Mesendoderm (in vitro differentiated cells): ENCODE results near the gene SDHA.
"Not testable (repeated sequence)": the region's sequence is repeated elsewhere in the genome, so short reads cannot be mapped to it uniquely, and the experiment has no call there.

Experiments
- DNase-seq: peaks from one replicate; pipeline ENCODE4 v3.0.0; 2013
- H2AK5ac ChIP-seq: 2 replicates; pipeline ENCODE4 v1.6.1; 2013; ENCODE audit warnings: low read length, inconsistent platforms
- H2BK120ac ChIP-seq: 2 replicates; pipeline ENCODE4 v1.6.1; 2013; ENCODE audit warnings: low read depth, mild to moderate bottlenecking, low read length, moderate library complexity, mixed read lengths
- H2BK15ac ChIP-seq: replicated peaks from 2 replicates; pipeline ENCODE4 v1.6.1; 2013; ENCODE audit warnings: low read depth, mild to moderate bottlenecking, moderate library complexity
- H2BK5ac ChIP-seq: 2 replicates; pipeline ENCODE4 v1.6.1; 2013; ENCODE audit warnings: low read length, inconsistent platforms
- H3K18ac ChIP-seq: 2 replicates; pipeline ENCODE4 v1.6.1; 2013; ENCODE audit warnings: mild to moderate bottlenecking, low read length, mixed read lengths
- H3K23ac ChIP-seq: one replicate; pipeline ENCODE4 v1.6.1; 2013; ENCODE audit warnings: low read length
- H3K27ac ChIP-seq: 2 replicates; pipeline ENCODE4 v1.5.1; 2013; ENCODE audit warnings: low read depth, mild to moderate bottlenecking, inconsistent platforms, low read length, moderate library complexity
- H3K27me3 ChIP-seq: 2 replicates; pipeline ENCODE4 v1.6.1; 2013; ENCODE audit warnings: low read length, control low read depth, mild to moderate bottlenecking, inconsistent platforms; ENCODE audit not compliant: insufficient read depth, poor library complexity
- H3K36me3 ChIP-seq: 2 replicates; pipeline ENCODE4 v1.6.1; 2013; ENCODE audit warnings: low read length, inconsistent platforms; ENCODE audit not compliant: control insufficient read depth, insufficient read depth
- H3K4ac ChIP-seq: one replicate; pipeline ENCODE4 v1.6.1; 2013; ENCODE audit warnings: low read depth, mild to moderate bottlenecking, low read length, moderate library complexity
- H3K4me1 ChIP-seq: 2 replicates; pipeline ENCODE4 v1.6.1; 2013; ENCODE audit warnings: low read depth, low read length, inconsistent platforms; ENCODE audit not compliant: control insufficient read depth
- H3K4me2 ChIP-seq: 2 replicates; pipeline ENCODE4 v1.6.1; 2013; ENCODE audit warnings: low read length
- H3K4me3 ChIP-seq: 2 replicates; pipeline ENCODE4 v1.5.1; 2013; ENCODE audit warnings: mild to moderate bottlenecking, low read length
- H3K56ac ChIP-seq: one replicate; pipeline ENCODE4 v1.6.1; 2013; ENCODE audit warnings: low read length
- H3K79me1 ChIP-seq: 2 replicates; pipeline ENCODE4 v1.6.1; 2013; ENCODE audit warnings: low read length, inconsistent platforms
- H3K79me2 ChIP-seq: 2 replicates; pipeline ENCODE4 v1.6.1; 2013; ENCODE audit warnings: mild to moderate bottlenecking, low read length; ENCODE audit not compliant: control insufficient read depth, insufficient read depth
- H3K9ac ChIP-seq: 2 replicates; pipeline ENCODE4 v1.6.1; 2013; ENCODE audit warnings: low read length, inconsistent platforms
- H4K5ac ChIP-seq: one replicate; pipeline ENCODE4 v1.6.1; 2013; ENCODE audit warnings: low read length
- H4K8ac ChIP-seq: one replicate; pipeline ENCODE4 v1.6.1; 2013; ENCODE audit warnings: low read depth, mild to moderate bottlenecking, control low read depth, low read length, moderate library complexity
- WGBS: extraction: QIAGEN DNeasy Blood & Tissue Kit; methylation state at CpG from one replicate; pipeline ENCODE4 v1.1.7; 2013; ENCODE audit warnings: low lambda C conversion rate, missing lambda C conversion rate; ENCODE audit not compliant: insufficient coverage; ENCODE audit errors: extremely low coverage; 5-methylcytosine and 5-hydroxymethylcytosine counted together

SDHA gene

GRCh38 chr5:243683-244367 lies 25.7 kb downstream of the SDHA start:
- H3K79me1 ChIP-seq, H3K9ac ChIP-seq, H3K4me3 ChIP-seq, H4K5ac ChIP-seq, H2BK120ac ChIP-seq, H3K56ac ChIP-seq, H3K18ac ChIP-seq, H3K36me3 ChIP-seq, H4K8ac ChIP-seq, H3K4ac ChIP-seq, DNase-seq, H3K4me2 ChIP-seq, H3K27ac ChIP-seq, H2BK5ac ChIP-seq, H3K4me1 ChIP-seq, H3K79me2 ChIP-seq, H2AK5ac ChIP-seq, H3K23ac ChIP-seq, H3K27me3 ChIP-seq, H2BK15ac ChIP-seq: not testable (repeated sequence)
- no CpG with 5 or more reads among the region's 12 CpGs for WGBS

GRCh38 chr5:245717-246116 lies 27.6 kb downstream of the SDHA start:
- H2BK15ac ChIP-seq, H2AK5ac ChIP-seq, H3K18ac ChIP-seq, H4K8ac ChIP-seq, H3K4me1 ChIP-seq, H3K9ac ChIP-seq, H3K23ac ChIP-seq, H3K36me3 ChIP-seq, H2BK5ac ChIP-seq, H3K79me2 ChIP-seq, H3K27me3 ChIP-seq, H3K4me3 ChIP-seq, H2BK120ac ChIP-seq, H3K79me1 ChIP-seq, H3K56ac ChIP-seq, H3K27ac ChIP-seq, H3K4ac ChIP-seq, H4K5ac ChIP-seq, H3K4me2 ChIP-seq, DNase-seq: not testable (repeated sequence)
- no CpG with 5 or more reads among the region's 5 CpGs for WGBS

- not testable (repeated sequence) for H4K8ac ChIP-seq, H3K9ac ChIP-seq, H3K27ac ChIP-seq, H3K79me2 ChIP-seq, H2BK120ac ChIP-seq, H3K23ac ChIP-seq, H3K56ac ChIP-seq, H3K4me1 ChIP-seq, H3K79me1 ChIP-seq, H3K36me3 ChIP-seq, H3K4me3 ChIP-seq, H3K18ac ChIP-seq, H3K4ac ChIP-seq, DNase-seq, H2BK15ac ChIP-seq, H2BK5ac ChIP-seq, H4K5ac ChIP-seq, H3K4me2 ChIP-seq, H3K27me3 ChIP-seq, H2AK5ac ChIP-seq
- WGBS: no CpG with 5 or more reads among the region's 9 CpGs
Measured at GRCh38 chr5:250396-250795, 32.3 kb downstream of the SDHA start.

GRCh38 chr5:251016-251415 lies 32.9 kb downstream of the SDHA start:
- H2BK120ac ChIP-seq, H3K4ac ChIP-seq, H3K36me3 ChIP-seq, H3K27me3 ChIP-seq, H3K9ac ChIP-seq, H3K79me1 ChIP-seq, H3K4me2 ChIP-seq, H3K79me2 ChIP-seq, H4K8ac ChIP-seq, H3K4me3 ChIP-seq, H3K56ac ChIP-seq, H2BK15ac ChIP-seq, H2BK5ac ChIP-seq, H3K4me1 ChIP-seq, H3K27ac ChIP-seq, H3K23ac ChIP-seq, H4K5ac ChIP-seq, H2AK5ac ChIP-seq, H3K18ac ChIP-seq, DNase-seq: not testable (repeated sequence)
- WGBS: no CpG with 5 or more reads among the region's 12 CpGs

- DNase-seq, H2BK15ac ChIP-seq, H3K56ac ChIP-seq, H3K4me1 ChIP-seq, H2BK120ac ChIP-seq, H3K23ac ChIP-seq, H3K27me3 ChIP-seq, H4K8ac ChIP-seq, H3K4me3 ChIP-seq, H3K79me1 ChIP-seq, H3K79me2 ChIP-seq, H2BK5ac ChIP-seq, H2AK5ac ChIP-seq, H3K36me3 ChIP-seq, H3K18ac ChIP-seq, H4K5ac ChIP-seq, H3K27ac ChIP-seq, H3K9ac ChIP-seq, H3K4ac ChIP-seq, H3K4me2 ChIP-seq: not testable (repeated sequence)
- no CpG with 5 or more reads among the region's 8 CpGs for WGBS
Measured at GRCh38 chr5:251538-251937, 33.4 kb downstream of the SDHA start.

GRCh38 chr5:251975-252374 lies 33.9 kb downstream of the SDHA start:
- not testable (repeated sequence) for H3K4me2 ChIP-seq, H3K9ac ChIP-seq, H3K27ac ChIP-seq, H4K5ac ChIP-seq, H3K4me1 ChIP-seq, H3K23ac ChIP-seq, H2BK120ac ChIP-seq, DNase-seq, H2BK15ac ChIP-seq, H3K4ac ChIP-seq, H3K4me3 ChIP-seq, H2BK5ac ChIP-seq, H3K56ac ChIP-seq, H3K36me3 ChIP-seq, H3K79me1 ChIP-seq, H3K18ac ChIP-seq, H4K8ac ChIP-seq, H3K79me2 ChIP-seq, H3K27me3 ChIP-seq, H2AK5ac ChIP-seq
- WGBS: no CpG with 5 or more reads among the region's 11 CpGs
